Smooth muscle cell (in vitro differentiated cells): Measurements from ENCODE around the gene HMX1. TPM values are rescaled to one million over a fixed set of nuclear protein-coding genes. Genes with fewer than 3 reads are reported as not detected.

ENCODE experiments used
- DNase-seq: peaks from one replicate; lab custom pipeline; 2025; ENCODE audit not compliant: unreplicated experiment; lab: John Stamatoyannopoulos, UW
- H2AFZ ChIP-seq: fragments of 200-600 bp; sonication (generic); 2 replicates; pipeline ENCODE4 v1.6.0; 2016; ENCODE audit warnings: antibody characterized with exemption, low read depth, mild to moderate bottlenecking
- H3F3A ChIP-seq: fragments of 200-600 bp; sonication (generic); 2 replicates; pipeline ENCODE4 v1.6.0; 2017; ENCODE audit warnings: antibody characterized with exemption, low read depth
- H3K27ac ChIP-seq: fragments of 200-600 bp; sonication (generic); 2 replicates; pipeline ENCODE4 v1.5.1; 2016; ENCODE audit warnings: low read depth, mild to moderate bottlenecking
- H3K27me3 ChIP-seq: fragments of 200-600 bp; sonication (generic); 2 replicates; pipeline ENCODE4 v1.6.1; 2016; ENCODE audit warnings: low read depth, mild to moderate bottlenecking
- H3K36me3 ChIP-seq: fragments of 200-600 bp; sonication (generic); 2 replicates; pipeline ENCODE4 v1.5.1; 2016; ENCODE audit warnings: low read depth
- H3K4me1 ChIP-seq: fragments of 200-600 bp; sonication (generic); 2 replicates; pipeline ENCODE4 v1.5.1; 2016; ENCODE audit warnings: low read depth
- H3K4me2 ChIP-seq: fragments of 200-600 bp; sonication (generic); 2 replicates; pipeline ENCODE4 v1.6.0; 2016; ENCODE audit warnings: mild to moderate bottlenecking
- H3K4me3 ChIP-seq: fragments of 200-600 bp; sonication (generic); 2 replicates; pipeline ENCODE4 v1.5.1; 2016; ENCODE audit warnings: mild to moderate bottlenecking
- H3K79me2 ChIP-seq: fragments of 200-600 bp; sonication (generic); 2 replicates; pipeline ENCODE4 v1.6.0; 2016; ENCODE audit warnings: low read depth, mild to moderate bottlenecking
- H3K9ac ChIP-seq: fragments of 200-600 bp; sonication (generic); 2 replicates; pipeline ENCODE4 v1.6.0; 2016; ENCODE audit warnings: low read depth
- H3K9me3 ChIP-seq: fragments of 200-600 bp; sonication (generic); replicated peaks from 2 replicates; pipeline ENCODE4 v1.5.1; 2016; ENCODE audit warnings: low read depth
- H4K20me1 ChIP-seq: fragments of 200-600 bp; sonication (generic); 2 replicates; pipeline ENCODE4 v1.6.0; 2016; ENCODE audit warnings: low read depth
- CTCF ChIP-seq: fragments of 200-600 bp; sonication (generic); IDR thresholded peaks from 2 replicates; pipeline ENCODE4 v1.5.1; 2017; ENCODE audit warnings: borderline replicate concordance, mild to moderate bottlenecking, antibody characterized with exemption; ENCODE audit not compliant: insufficient read depth, poor library complexity, severe bottlenecking
- WGBS: methylation state at CpG from one replicate; pipeline ENCODE4 v1.1.7; 2016; ENCODE audit warnings: low lambda C conversion rate; 5-methylcytosine and 5-hydroxymethylcytosine counted together
- polyA plus RNA-seq: library from polyadenylated mRNA; unstranded; fragments of >200 nt; fragmentation: Nextera tagmentation; extraction: Ambion mirVana; gene quantifications from 2 replicates; pipeline ENCODE4 v1.2.1, GENCODE V29; 2016
- total RNA-seq: library from RNA; depleted of rRNA; stranded (reverse); fragments of >200 nt; gene quantifications from 2 replicates; pipeline ENCODE4 v1.2.3, GENCODE V29; 2014

HMX1 gene
- total and polyA plus RNA-seq, 2 experiments from 2014 or later, result not detected

GRCh38 chr4:8859550-8860095 lies 12.0 kb downstream of the HMX1 start:
- H3F3A ChIP-seq, result no peaks in the 10 kb centered on the region
- H3K27me3 ChIP-seq, result peaks cover 100% of the 10 kb centered on the region
- H3K79me2 ChIP-seq, result no peaks in the 10 kb centered on the region
- H3K4me1 ChIP-seq, result peaks cover 22% of the 10 kb centered on the region
- no peak overlapping the region for H3K27ac ChIP-seq
- H2AFZ ChIP-seq, result no peak overlapping the region
- WGBS, result 9% methylated on average over 38 of the region's 38 CpGs
- H3K4me2 ChIP-seq, result no peak overlapping the region
- TF ChIP-seq CTCF, result no peak
- no peaks in the 10 kb centered on the region for H3K9me3 ChIP-seq
- H3K9ac ChIP-seq, result no peak overlapping the region
- no peak overlapping the region for H3K4me3 ChIP-seq
- H3K36me3 ChIP-seq, result no peaks in the 10 kb centered on the region
- no peaks in the 10 kb centered on the region for H4K20me1 ChIP-seq
- no peak for DNase-seq

GRCh38 chr4:8858701-8859210 lies 12.9 kb downstream of the HMX1 start:
- no peaks in the 10 kb centered on the region for H3K79me2 ChIP-seq
- DNase-seq, result no peak
- H3K9ac ChIP-seq, result no peak overlapping the region
- peaks cover 100% of the 10 kb centered on the region for H3K27me3 ChIP-seq
- H3K27ac ChIP-seq, result no peak overlapping the region
- no peaks in the 10 kb centered on the region for H3F3A ChIP-seq
- H3K36me3 ChIP-seq, result no peaks in the 10 kb centered on the region
- no peaks in the 10 kb centered on the region for H4K20me1 ChIP-seq
- no peak overlapping the region for H3K4me2 ChIP-seq
- no peak overlapping the region for H2AFZ ChIP-seq
- WGBS, result 12% methylated on average over 19 of the region's 19 CpGs
- no peaks in the 10 kb centered on the region for H3K9me3 ChIP-seq
- H3K4me1 ChIP-seq, result peaks cover 22% of the 10 kb centered on the region
- TF ChIP-seq CTCF, result no peak
- H3K4me3 ChIP-seq, result no peak overlapping the region

- peak overlapping the region; percentile 70 for H3K4me2 ChIP-seq
- H4K20me1 ChIP-seq, result no peaks in the 10 kb centered on the region
- H3K4me1 ChIP-seq, result peaks cover 22% of the 10 kb centered on the region
- H2AFZ ChIP-seq, result no peak overlapping the region
- H3F3A ChIP-seq, result no peaks in the 10 kb centered on the region
- no peaks in the 10 kb centered on the region for H3K79me2 ChIP-seq
- no peak for DNase-seq
- H3K27ac ChIP-seq, result no peak overlapping the region
- peaks cover 97% of the 10 kb centered on the region for H3K27me3 ChIP-seq
- H3K9me3 ChIP-seq, result no peaks in the 10 kb centered on the region
- WGBS, result 2% methylated on average over 73 of the region's 74 CpGs
- H3K4me3 ChIP-seq, result no peak overlapping the region
- no peak overlapping the region for H3K9ac ChIP-seq
- H3K36me3 ChIP-seq, result no peaks in the 10 kb centered on the region
- TF ChIP-seq CTCF, result no peak
These were observed 13.6 kb downstream of the HMX1 start for GRCh38 chr4:8857766-8858700.
